OCI-LY7 (cell line): ENCODE results near the gene GPRIN3.

ENCODE experiments used
- EZH2phosphoT487 ChIP-seq: fragments of 200-600 bp; sonication (generic); IDR thresholded peaks from 2 replicates; pipeline ENCODE4 v1.6.1; 2018; ENCODE audit warnings: low read depth, borderline replicate concordance, mild to moderate bottlenecking, mixed run types, antibody characterized with exemption, low read length, moderate library complexity, mixed read lengths
- TF ChIP-seq, protein P1 (sequence below): fragments of 200-600 bp; sonication (generic); conservative IDR thresholded peaks from 2 replicates; pipeline ENCODE4 v1.5.1; 2014; ENCODE audit warnings: mild to moderate bottlenecking, antibody characterized with exemption, low read length, moderate library complexity, mixed read lengths

GRCh38 chr4:89284828-89285227, 22.8 kb downstream of the GPRIN3 start:
- TF ChIP-seq, protein P1, sequence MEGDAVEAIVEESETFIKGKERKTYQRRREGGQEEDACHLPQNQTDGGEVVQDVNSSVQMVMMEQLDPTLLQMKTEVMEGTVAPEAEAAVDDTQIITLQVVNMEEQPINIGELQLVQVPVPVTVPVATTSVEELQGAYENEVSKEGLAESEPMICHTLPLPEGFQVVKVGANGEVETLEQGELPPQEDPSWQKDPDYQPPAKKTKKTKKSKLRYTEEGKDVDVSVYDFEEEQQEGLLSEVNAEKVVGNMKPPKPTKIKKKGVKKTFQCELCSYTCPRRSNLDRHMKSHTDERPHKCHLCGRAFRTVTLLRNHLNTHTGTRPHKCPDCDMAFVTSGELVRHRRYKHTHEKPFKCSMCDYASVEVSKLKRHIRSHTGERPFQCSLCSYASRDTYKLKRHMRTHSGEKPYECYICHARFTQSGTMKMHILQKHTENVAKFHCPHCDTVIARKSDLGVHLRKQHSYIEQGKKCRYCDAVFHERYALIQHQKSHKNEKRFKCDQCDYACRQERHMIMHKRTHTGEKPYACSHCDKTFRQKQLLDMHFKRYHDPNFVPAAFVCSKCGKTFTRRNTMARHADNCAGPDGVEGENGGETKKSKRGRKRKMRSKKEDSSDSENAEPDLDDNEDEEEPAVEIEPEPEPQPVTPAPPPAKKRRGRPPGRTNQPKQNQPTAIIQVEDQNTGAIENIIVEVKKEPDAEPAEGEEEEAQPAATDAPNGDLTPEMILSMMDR: no peak
- no peak for TF ChIP-seq EZH2phosphoT487
